Erythroblast (primary cell): ENCODE data around the gene FRMPD2.

Experiments
- GATA1 ChIP-seq: IDR thresholded peaks from 2 replicates; pipeline ENCODE4 v1.6.1; 2011; ENCODE audit warnings: low read depth, mild to moderate bottlenecking, control low read depth, low read length, moderate library complexity
- POLR2A ChIP-seq: IDR thresholded peaks from 2 replicates; pipeline ENCODE4 v1.6.1; 2011; ENCODE audit warnings: mild to moderate bottlenecking, low read length

DNA sequence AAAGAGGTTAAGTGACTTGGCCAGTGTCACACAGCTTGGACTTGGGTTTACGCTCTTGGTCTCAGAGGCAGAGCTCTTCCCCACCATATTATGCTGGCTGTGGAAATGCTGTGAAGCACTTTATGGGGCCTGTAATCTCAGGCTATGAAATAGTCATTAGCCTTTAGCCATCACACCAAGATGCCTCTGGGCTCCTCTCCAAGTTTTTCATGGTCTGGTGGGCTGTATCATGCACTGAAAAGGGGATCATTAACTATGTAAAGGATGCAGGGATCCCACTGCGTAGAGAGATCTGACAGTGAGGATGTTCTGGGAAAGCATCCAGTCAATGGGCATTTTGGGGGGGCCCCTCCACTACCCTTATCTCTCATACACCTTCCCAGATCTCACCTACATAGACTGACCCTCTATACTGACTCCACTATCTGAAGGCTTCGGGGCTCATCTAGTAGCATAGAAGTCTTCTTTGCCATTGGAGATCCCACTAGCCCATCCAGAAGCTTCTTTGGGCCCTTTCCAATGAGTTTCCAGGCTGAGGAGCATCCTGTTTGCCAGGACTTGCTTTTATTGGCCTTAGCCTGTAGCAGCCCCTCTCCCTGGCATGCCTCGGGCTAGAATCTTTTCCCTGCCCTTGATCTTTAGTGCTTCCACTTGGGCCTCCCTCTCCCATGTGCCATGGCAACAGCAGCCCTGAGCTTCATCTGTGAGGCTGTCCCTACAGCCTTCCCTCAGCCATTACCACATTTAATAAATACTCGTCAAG, 19.6 kb downstream of the FRMPD2 start:
- no peak for TF ChIP-seq POLR2A
- no peak for TF ChIP-seq GATA1
